AG10803 (cell line): ENCODE results near the gene PRDM1.

Source experiments
- DNase-seq: peaks from one replicate; pipeline ENCODE4 v3.0.0; 2010; ENCODE audit warnings: low read depth
- H3K4me3 ChIP-seq: 2 replicates; pipeline ENCODE4 v1.5.1; 2011; ENCODE audit warnings: mild to moderate bottlenecking, low read length, control low read depth
- CTCF ChIP-seq: conservative IDR thresholded peaks from 2 replicates; pipeline ENCODE4 v1.5.1; 2011; ENCODE audit warnings: mild to moderate bottlenecking, low read length, control low read depth, inconsistent platforms

The PRDM1 gene

DNA sequence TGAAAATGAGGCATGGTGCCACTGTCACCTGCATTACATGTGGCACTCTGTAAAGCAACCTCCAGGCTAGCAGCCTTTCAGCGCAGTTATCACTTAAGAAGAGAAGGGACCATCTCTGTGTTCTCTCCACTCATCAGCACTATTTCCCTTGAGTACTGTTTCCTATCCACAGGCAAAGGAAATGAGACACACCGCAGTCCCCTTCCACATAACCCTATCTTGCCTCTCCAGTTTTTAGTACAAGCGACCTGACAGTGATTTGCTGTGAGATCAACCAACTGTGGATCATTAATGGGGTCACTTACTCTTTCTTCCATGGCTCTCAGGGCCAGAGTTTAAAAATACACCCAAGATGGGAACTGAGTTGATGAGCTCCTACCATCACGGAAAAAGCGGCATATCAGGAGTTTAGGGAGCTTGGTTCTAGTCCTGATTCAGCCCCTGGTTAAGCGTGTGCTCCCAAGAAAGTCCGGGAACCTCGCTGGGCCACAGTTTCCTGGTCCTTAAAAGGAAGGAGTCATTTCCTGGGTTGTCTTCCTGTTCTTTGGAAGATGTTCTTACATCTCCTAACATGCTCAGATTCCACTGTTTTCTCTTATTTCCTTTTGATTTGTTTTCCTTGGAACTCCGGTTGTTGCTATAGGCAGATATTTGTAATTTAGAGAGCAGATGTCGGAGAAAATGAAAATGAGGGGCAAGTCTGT, 27.3 kb downstream of the PRDM1 start:
- no peak overlapping the region for H3K4me3 ChIP-seq
- TF ChIP-seq CTCF: no peak
- no peak for DNase-seq

GRCh38 chr6:106114492-106114891, 28.4 kb downstream of the PRDM1 start:
- no peak overlapping the region for H3K4me3 ChIP-seq
- TF ChIP-seq CTCF: no peak
- no peak for DNase-seq

DNA sequence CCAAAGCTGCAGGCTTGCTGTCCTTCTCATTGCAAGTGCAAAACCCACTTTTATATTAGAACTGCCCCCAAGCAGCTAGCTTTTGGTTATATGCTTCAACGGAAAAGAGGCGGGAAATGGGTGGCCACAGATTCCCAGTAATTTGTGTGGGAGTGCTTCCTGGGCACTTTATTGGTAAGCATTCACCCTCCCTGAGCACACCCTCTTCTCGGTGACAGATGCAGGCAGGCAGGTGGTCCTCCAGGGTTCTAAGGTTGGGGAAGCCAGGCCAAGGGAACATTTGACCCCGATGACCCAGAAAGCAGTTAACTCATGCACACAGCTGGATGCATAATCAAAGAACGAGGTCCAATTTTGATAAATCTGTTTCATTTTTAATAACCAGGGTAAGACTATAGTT, 29.1 kb downstream of the PRDM1 start:
- TF ChIP-seq CTCF: no peak
- H3K4me3 ChIP-seq: no peak overlapping the region

DNA sequence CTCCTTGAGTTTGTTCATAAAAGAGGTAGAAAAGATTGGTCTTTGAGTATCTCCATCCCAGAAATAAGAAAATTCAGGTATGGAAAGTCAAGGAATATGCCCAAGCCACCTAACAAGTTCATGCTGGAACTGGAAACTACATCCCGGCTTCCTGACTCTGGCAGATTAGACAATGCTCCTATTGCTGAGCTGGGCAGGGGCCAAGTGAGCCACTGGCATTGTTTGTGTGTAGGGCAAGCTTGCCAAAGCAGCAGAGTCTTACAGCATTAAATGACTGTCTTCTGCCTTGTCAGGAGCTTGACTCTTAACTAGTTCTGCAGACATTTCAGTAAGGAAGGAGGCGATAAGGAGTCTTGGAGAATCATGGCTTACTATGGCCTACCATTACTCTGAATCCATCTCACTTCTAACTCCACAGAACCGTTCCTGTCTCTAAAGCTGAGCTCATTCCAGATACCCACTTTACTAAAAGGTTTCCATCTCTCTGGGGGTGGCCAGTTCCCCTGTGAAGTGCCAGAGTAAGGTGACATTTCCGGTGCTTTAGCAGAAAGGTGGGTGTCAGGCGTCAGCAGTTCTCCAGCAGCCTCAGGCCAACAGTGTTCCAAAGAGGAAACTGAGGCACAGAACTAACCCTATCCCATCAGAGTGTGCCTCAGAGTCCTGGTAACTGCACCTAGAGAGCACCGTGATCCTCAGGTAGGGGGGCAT, 30.1 kb downstream of the PRDM1 start:
- no peak for TF ChIP-seq CTCF
- DNase-seq: peak; percentile 73
- no peak overlapping the region for H3K4me3 ChIP-seq

More for the DNA sequence above, 29.1 kb downstream of the PRDM1 start:
- no peak for DNase-seq

- DNase-seq: no peak
- H3K4me3 ChIP-seq: no peak overlapping the region
- TF ChIP-seq CTCF: no peak
Measured at GRCh38 chr6:106117579-106117978, 31.4 kb downstream of the PRDM1 start.

DNA sequence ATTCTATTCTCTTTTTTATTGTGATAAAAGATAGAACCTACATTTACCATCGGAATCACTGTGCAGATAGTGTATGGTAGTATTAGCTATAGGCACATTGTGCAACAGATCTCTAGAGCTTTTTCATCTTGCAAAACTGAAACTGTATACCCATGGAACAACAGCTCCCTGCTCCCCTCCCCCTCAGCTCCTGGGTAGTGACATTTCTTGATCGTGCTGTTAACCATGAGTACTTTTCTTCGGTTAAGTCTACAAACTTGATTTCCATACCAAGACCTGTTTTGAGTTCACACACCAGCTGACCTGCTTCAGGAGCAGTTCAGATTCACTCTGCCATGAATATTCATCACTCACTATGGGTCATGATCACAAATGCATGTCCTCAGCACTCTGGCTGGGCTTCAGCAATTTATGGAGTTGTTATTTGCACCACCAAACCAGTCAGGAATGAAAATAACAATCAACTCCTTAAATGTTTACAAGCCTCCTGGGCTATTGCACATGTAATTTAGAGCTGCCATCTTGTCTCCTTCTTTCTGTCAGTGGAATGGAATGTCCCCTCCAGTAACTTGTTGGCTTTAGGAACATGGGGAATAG, 32.8 kb downstream of the PRDM1 start:
- no peak overlapping the region for H3K4me3 ChIP-seq
- DNase-seq: no peak
- no peak for TF ChIP-seq CTCF

DNA sequence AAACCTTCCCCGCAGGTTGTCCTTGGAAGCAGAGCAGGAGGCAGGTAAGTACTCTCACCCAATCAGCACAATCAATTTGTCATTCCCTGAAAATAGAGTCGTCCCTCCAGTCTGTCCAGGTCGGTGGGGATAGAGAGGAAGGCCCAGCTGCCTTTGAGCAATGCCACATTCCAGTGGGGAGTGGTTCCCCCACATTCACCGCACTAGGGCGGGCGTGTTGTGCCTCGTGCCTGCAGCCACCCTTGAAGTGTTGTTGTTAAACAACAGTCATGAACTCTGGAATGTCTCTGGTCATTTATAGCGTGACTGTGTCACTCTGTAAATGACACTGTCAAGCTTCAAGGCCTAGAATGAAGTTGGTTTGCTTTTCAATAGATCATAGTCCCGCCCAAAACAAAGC, 33.4 kb downstream of the PRDM1 start:
- no peak overlapping the region for H3K4me3 ChIP-seq
- DNase-seq: no peak
- TF ChIP-seq CTCF: no peak
